HepG2 (cell line): ENCODE results near the gene TPRG1L. TPM values are rescaled to one million over a fixed set of nuclear protein-coding genes. Genes with fewer than 3 reads are reported as not detected.
A peak's percentile ranks its signal among the peaks of the same experiment; 100 is the strongest.

Experiments
- BORCS8-MEF2B ChIP-seq: sonication (generic); formaldehyde crosslinking; IDR thresholded peaks from 2 replicates; pipeline ENCODE4 v1.8.0; 2022; ENCODE audit warnings: mild to moderate bottlenecking, missing genetic modification reagents
- ESRRA ChIP-seq: sonication (generic); formaldehyde crosslinking; IDR thresholded peaks from 2 replicates; pipeline ENCODE4 v1.5.1; 2020; ENCODE audit warnings: mild to moderate bottlenecking, low read depth, missing genetic modification reagents
- FOXA1 ChIP-seq, 2 experiments: fragments of 450-650 bp in 1 of 2; sonication (generic) in 1 of 2; formaldehyde crosslinking in 1 of 2; IDR thresholded peaks; 2 replicates each; pipeline versions ENCODE4 v1.4.0 to v1.6.1; 2016 to 2020; ENCODE audit warnings: missing genetic modification reagents in 1 of 2
- KLF9 ChIP-seq: IDR thresholded peaks from 2 replicates; pipeline ENCODE4 v1.6.1; 2016; ENCODE audit warnings: low read depth
- PRDM10 ChIP-seq: sonication (generic); formaldehyde crosslinking; IDR thresholded peaks from 2 replicates; pipeline ENCODE4 v1.4.0; 2020; ENCODE audit warnings: low read depth, missing genetic modification reagents
- RXRA ChIP-seq: sonication (generic); formaldehyde crosslinking; IDR thresholded peaks from 2 replicates; pipeline ENCODE4 v1.5.1; 2020; ENCODE audit warnings: missing genetic modification reagents
- SP4 ChIP-seq: sonication (generic); formaldehyde crosslinking; IDR thresholded peaks from 2 replicates; pipeline ENCODE4 v1.8.1; 2023; ENCODE audit warnings: mild to moderate bottlenecking, missing genetic modification reagents
- TOPORS ChIP-seq: sonication (generic); formaldehyde crosslinking; IDR thresholded peaks from 2 replicates; pipeline ENCODE4 v1.8.0; 2023; ENCODE audit warnings: mild to moderate bottlenecking, missing genetic modification reagents
- TP53 ChIP-seq: sonication (generic); formaldehyde crosslinking; conservative IDR thresholded peaks from 2 replicates; pipeline ENCODE4 v1.4.0; 2020; ENCODE audit warnings: missing genetic modification reagents
- U2AF1 ChIP-seq: fragments of 200-400 bp; formaldehyde crosslinking; optimal IDR thresholded peaks from 2 replicates; pipeline ENCODE3; 2017; ENCODE audit warnings: mild to moderate bottlenecking, low read depth, low read length
- YEATS2 ChIP-seq: sonication (generic); formaldehyde crosslinking; IDR thresholded peaks from 2 replicates; pipeline ENCODE4 v1.4.0; 2020; ENCODE audit warnings: missing genetic modification reagents, borderline replicate concordance
- ZBTB34 ChIP-seq: sonication (generic); formaldehyde crosslinking; IDR thresholded peaks from 2 replicates; pipeline ENCODE4 v1.8.0; 2022; ENCODE audit warnings: mild to moderate bottlenecking, missing genetic modification reagents
- ZFAT ChIP-seq: sonication (generic); formaldehyde crosslinking; conservative IDR thresholded peaks from 2 replicates; pipeline ENCODE4 v1.8.1; 2023; ENCODE audit warnings: missing genetic modification reagents, inconsistent platforms
- ZFX ChIP-seq: sonication (generic); formaldehyde crosslinking; IDR thresholded peaks from 2 replicates; pipeline ENCODE4 v1.4.0; 2020; ENCODE audit warnings: mild to moderate bottlenecking, low read depth, missing genetic modification reagents, moderate library complexity
- ZNF24 ChIP-seq: fragments of 450-650 bp; IDR thresholded peaks from 2 replicates; pipeline ENCODE4 v1.6.1; 2017; ENCODE audit warnings: antibody characterized with exemption, mild to moderate bottlenecking
- ZNF333 ChIP-seq: sonication (generic); formaldehyde crosslinking; IDR thresholded peaks from 2 replicates; pipeline ENCODE4 v1.4.0; 2020; ENCODE audit warnings: mild to moderate bottlenecking, missing genetic modification reagents, borderline replicate concordance
- ZNF501 ChIP-seq: sonication (generic); formaldehyde crosslinking; IDR thresholded peaks from 2 replicates; pipeline ENCODE4 v1.5.1; 2020; ENCODE audit warnings: mild to moderate bottlenecking, moderate library complexity, missing genetic modification reagents
- ZNF670 ChIP-seq: sonication (generic); formaldehyde crosslinking; IDR thresholded peaks from 2 replicates; pipeline ENCODE4 v1.8.0; 2022; ENCODE audit warnings: mild to moderate bottlenecking, missing genetic modification reagents, borderline replicate concordance
- ZNF710 ChIP-seq: sonication (generic); formaldehyde crosslinking; IDR thresholded peaks from 2 replicates; pipeline ENCODE4 v1.5.0; 2020; ENCODE audit warnings: mild to moderate bottlenecking, missing genetic modification reagents, borderline replicate concordance
- ZNF747 ChIP-seq: sonication (generic); formaldehyde crosslinking; IDR thresholded peaks from 2 replicates; pipeline ENCODE4 v1.8.1; 2023; ENCODE audit warnings: missing genetic modification reagents, mild to moderate bottlenecking, borderline replicate concordance
- ZNF784 ChIP-seq: sonication (generic); formaldehyde crosslinking; IDR thresholded peaks from 2 replicates; pipeline ENCODE4 v1.5.1; 2020; ENCODE audit warnings: missing genetic modification reagents, mild to moderate bottlenecking, borderline replicate concordance
- polyA plus RNA-seq, 8 experiments: library from polyadenylated mRNA; depleted of rRNA in 3 of 8; stranded (reverse) in 7 of 8; unstranded in 1 of 8; fragments of >200 nt; fragmentation: Illumina TruSeq in 4 of 8; extraction: Trizol in 4 of 8; gene quantifications; 2 replicates each; pipeline versions ENCODE4 v1.2.1 to v1.2.3, GENCODE V29; 2011 to 2016; ENCODE audit warnings: low read depth in 4 of 8, missing spikeins in 1 of 8, mixed read lengths in 1 of 8; ENCODE audit not compliant: insufficient read depth in 1 of 8
- total RNA-seq, 5 experiments: library from RNA; depleted of rRNA; stranded (reverse); fragments of >200 nt; fragmentation: Illumina TruSeq; extraction: Trizol; gene quantifications; 2 replicates each; pipeline ENCODE4 v1.2.3, GENCODE V29; 2016; ENCODE audit warnings: low read depth in 1 of 5

The TPRG1L gene
- total and polyA plus RNA-seq, 2 of the 13 experiments (the other 11 are each of a cell fraction or from before 2014, with no cell fraction given), result 21.3 to 37.4 TPM

- peak; percentile 46; the same call in 1 of the 2 replicates for TF ChIP-seq ZNF670 (CRISPR knock-in tag)
- no peak for TF ChIP-seq TOPORS (CRISPR knock-in tag)
- TF ChIP-seq SP4 (CRISPR knock-in tag), result peak; percentile 30; the same call in 1 of the 2 replicates
- no peak for TF ChIP-seq KLF9 (CRISPR knock-in tag)
- no peak for TF ChIP-seq ZBTB34 (CRISPR knock-in tag)
- TF ChIP-seq ZNF333 (CRISPR knock-in tag), result 0 out of 2 replicates have a peak, but pooled peaks have one; percentile 54
- no peak for TF ChIP-seq PRDM10 (CRISPR knock-in tag)
- TF ChIP-seq ZNF784 (CRISPR knock-in tag), result no peak
- peak; percentile 47; the same call in 1 of the 2 replicates for TF ChIP-seq ESRRA (CRISPR knock-in tag)
- TF ChIP-seq U2AF1, result no peak
- no peak for TF ChIP-seq FOXA1 (IDR thresholded peaks at IDR 0.05)
- TF ChIP-seq FOXA1 (CRISPR knock-in tag; IDR thresholded peaks at IDR 0.05), result no peak
- TF ChIP-seq ZNF710 (CRISPR knock-in tag), result no peak
- no peak for TF ChIP-seq ZNF24
- TF ChIP-seq BORCS8-MEF2B (CRISPR knock-in tag), result 0 out of 2 replicates have a peak, but pooled peaks have one; percentile 35
- no peak for TF ChIP-seq TP53 (CRISPR knock-in tag)
- TF ChIP-seq ZNF747 (CRISPR knock-in tag), result no peak
- TF ChIP-seq ZFAT (CRISPR knock-in tag), result no peak
- TF ChIP-seq YEATS2 (CRISPR knock-in tag), result 0 out of 2 replicates have a peak, but pooled peaks have one; percentile 36
- TF ChIP-seq ZFX (CRISPR knock-in tag), result peak; percentile 77
- 0 out of 2 replicates have a peak, but pooled peaks have one; percentile 14 for TF ChIP-seq RXRA (CRISPR knock-in tag)
- TF ChIP-seq ZNF501 (CRISPR knock-in tag), result 0 out of 2 replicates have a peak, but pooled peaks have one; percentile 60
Observed at GRCh38 chr1:3649342-3650247, 24.8 kb downstream of the TPRG1L start, which contains the start of gene WRAP73 (continued).
